Subcutaneous adipose tissue (tissue), 4 donors: ENCODE measurements around the gene SYCE1L. TPM values are rescaled to one million over a fixed set of nuclear protein-coding genes. Genes with fewer than 3 reads are reported as not detected.

Experiments used
- CTCF ChIP-seq: fragments of 450-650 bp; IDR thresholded peaks from one replicate; pipeline ENCODE4 v1.5.1; 2016; ENCODE audit warnings: low read depth, mild to moderate bottlenecking, control low read depth, antibody characterized with exemption, moderate library complexity
- total RNA-seq, 4 donors: library from RNA; depleted of rRNA; stranded (reverse); fragments of >200 nt; gene quantifications; one replicate each; pipeline ENCODE4 v1.1.0, GENCODE V29; 2016

SYCE1L gene
- total RNA-seq, 4 donors from 2014 or later = 0.68 to 6.5 (median 1.1) TPM; not detected in 1

- TF ChIP-seq CTCF = no peak
Measured at GRCh38 chr16:77191259-77191969, 7.8 kb upstream of the SYCE1L start.

- no peak for TF ChIP-seq CTCF
Measured at GRCh38 chr16:77193377-77193776, 5.8 kb upstream of the SYCE1L start.

GRCh38 chr16:77194295-77195231, 4.6 kb upstream of the SYCE1L start:
- TF ChIP-seq CTCF = no peak

- no peak for TF ChIP-seq CTCF
Measured at GRCh38 chr16:77195411-77195810, 3.8 kb upstream of the SYCE1L start.

GRCh38 chr16:77197747-77198146, 1.5 kb upstream of the SYCE1L start:
- TF ChIP-seq CTCF = no peak

GRCh38 chr16:77206533-77206932, 7.3 kb downstream of the SYCE1L start:
- no peak for TF ChIP-seq CTCF

GRCh38 chr16:77207030-77207429, 7.8 kb downstream of the SYCE1L start:
- no peak for TF ChIP-seq CTCF
